IMR-90 (cell line): ENCODE measurements around the gene JCAD. TPM values are rescaled to one million over a fixed set of nuclear protein-coding genes. Genes with fewer than 3 reads are reported as not detected.

Experiments
- ATAC-seq: fragments of 200-7000 bp; cut with Tn5 transposase; 2 replicates; pipeline ENCODE4 v1.9.1; 2020; ENCODE audit warnings: low read depth, mild to moderate bottlenecking, moderate library complexity
- BruUV-seq: library from RNA; stranded (reverse); fragments of 400-500 nt; replicated peaks from 2 replicates; lab custom pipeline; 2021; lab: Mats Ljungman, UMichigan
- CTCF ChIA-PET: fragments of 300-600 bp; formaldehyde crosslinking; extraction: SDS; loops from one replicate; lab custom pipeline; 2021; ENCODE audit warnings: antibody characterized with exemption; lab: Yijun Ruan, JAX
- POLR2A ChIA-PET: fragments of 300-600 bp; sonication (Branson Sonifier 250); formaldehyde crosslinking; loops from one replicate; lab custom pipeline; 2022; ENCODE audit warnings: antibody characterized with exemption; ENCODE audit not compliant: unreplicated experiment; lab: Charles Lee
- DNase-seq: peaks from one replicate; pipeline ENCODE4 v3.0.0; 2013
- H2AFZ ChIP-seq: replicated peaks from 2 replicates; pipeline ENCODE3; 2013; ENCODE audit warnings: low read length, mild to moderate bottlenecking; ENCODE audit not compliant: poor library complexity
- H2AK5ac ChIP-seq: 2 replicates; pipeline ENCODE4 v1.6.1; 2013; ENCODE audit warnings: low read depth, low read length, inconsistent platforms
- H2AK9ac ChIP-seq: replicated peaks from 2 replicates; pipeline ENCODE3; 2013; ENCODE audit warnings: mild to moderate bottlenecking, low read depth, low read length, moderate library complexity; ENCODE audit not compliant: poor library complexity
- H2BK120ac ChIP-seq: 2 replicates; pipeline ENCODE4 v1.6.1; 2013; ENCODE audit warnings: low read depth, low read length, inconsistent platforms
- H2BK15ac ChIP-seq: 3 replicates; pipeline ENCODE4 v1.6.1; 2013; ENCODE audit warnings: low read depth, low read length, inconsistent platforms
- H2BK20ac ChIP-seq: 2 replicates; pipeline ENCODE4 v1.6.1; 2013; ENCODE audit warnings: low read depth, mild to moderate bottlenecking, inconsistent platforms, low read length, moderate library complexity
- H2BK5ac ChIP-seq: 2 replicates; pipeline ENCODE4 v1.6.1; 2013; ENCODE audit warnings: mild to moderate bottlenecking, low read depth, low read length, inconsistent platforms; ENCODE audit not compliant: poor library complexity, severe bottlenecking
- H3K14ac ChIP-seq: replicated peaks from 2 replicates; pipeline ENCODE4 v1.6.1; 2013; ENCODE audit warnings: low read depth, low read length, inconsistent platforms
- H3K18ac ChIP-seq: 2 replicates; pipeline ENCODE4 v1.6.1; 2013; ENCODE audit warnings: low read depth, low read length, control low read depth
- H3K23ac ChIP-seq: 2 replicates; pipeline ENCODE4 v1.6.1; 2013; ENCODE audit warnings: low read depth, low read length, inconsistent platforms
- H3K27ac ChIP-seq: 2 replicates; pipeline ENCODE4 v1.5.1; 2013; ENCODE audit warnings: mild to moderate bottlenecking, control low read depth, low read length; ENCODE audit not compliant: insufficient read depth
- H3K27me3 ChIP-seq: 2 replicates; pipeline ENCODE4 v1.6.1; 2013; ENCODE audit warnings: low read length; ENCODE audit not compliant: control insufficient read depth, insufficient read depth
- H3K36me3 ChIP-seq: 2 replicates; pipeline ENCODE4 v1.6.1; 2013; ENCODE audit warnings: low read length, mixed read lengths; ENCODE audit not compliant: control insufficient read depth, insufficient read depth
- H3K4ac ChIP-seq: 2 replicates; pipeline ENCODE4 v1.6.1; 2013; ENCODE audit warnings: low read depth, low read length, inconsistent platforms
- H3K4me1 ChIP-seq: 2 replicates; pipeline ENCODE4 v1.6.1; 2013; ENCODE audit warnings: low read length, mixed read lengths; ENCODE audit not compliant: control insufficient read depth, insufficient read depth
- H3K4me2 ChIP-seq: 2 replicates; pipeline ENCODE4 v1.6.1; 2013; ENCODE audit warnings: low read depth, mild to moderate bottlenecking, control low read depth, low read length, moderate library complexity
- H3K4me3 ChIP-seq: 2 replicates; pipeline ENCODE4 v1.5.1; 2013; ENCODE audit warnings: low read depth, mild to moderate bottlenecking, control low read depth, low read length, moderate library complexity; ENCODE audit not compliant: insufficient read depth
- H3K56ac ChIP-seq: 2 replicates; pipeline ENCODE4 v1.6.1; 2013; ENCODE audit warnings: low read length, inconsistent platforms; ENCODE audit not compliant: insufficient read depth; ENCODE audit errors: extremely low read depth
- H3K79me1 ChIP-seq, 2 experiments: 2 replicates each; pipeline ENCODE4 v1.6.1; 2013; ENCODE audit warnings: low read length in 2 of 2, inconsistent platforms in 1 of 2, low read depth in 1 of 2
- H3K9ac ChIP-seq: 2 replicates; pipeline ENCODE4 v1.6.1; 2013; ENCODE audit warnings: low read depth, low read length, control low read depth
- H3K9me1 ChIP-seq: 2 replicates; pipeline ENCODE4 v1.6.1; 2013; ENCODE audit warnings: low read length, inconsistent platforms; ENCODE audit not compliant: insufficient read depth
- H3K9me3 ChIP-seq: 2 replicates; pipeline ENCODE4 v1.6.1; 2013; ENCODE audit warnings: low read length; ENCODE audit not compliant: control insufficient read depth, insufficient read depth
- H4K20me1 ChIP-seq: 2 replicates; pipeline ENCODE4 v1.6.1; 2013; ENCODE audit warnings: low read length, inconsistent platforms; ENCODE audit not compliant: insufficient read depth
- H4K5ac ChIP-seq: 2 replicates; pipeline ENCODE4 v1.6.1; 2013; ENCODE audit warnings: mild to moderate bottlenecking, low read depth, low read length, control low read depth
- H4K8ac ChIP-seq, 2 experiments: 2 replicates each; pipeline ENCODE4 v1.6.1; 2013; ENCODE audit warnings: low read depth in 2 of 2, low read length in 2 of 2, control low read depth in 1 of 2, inconsistent platforms in 1 of 2
- H4K91ac ChIP-seq: 2 replicates; pipeline ENCODE4 v1.6.1; 2013; ENCODE audit warnings: low read depth, low read length, inconsistent platforms; ENCODE audit not compliant: insufficient read depth
- BHLHE40 ChIP-seq: fragments of 150-350 bp; IDR thresholded peaks from 2 replicates; pipeline ENCODE4 v1.6.1; 2016; ENCODE audit warnings: mild to moderate bottlenecking, low read depth, low read length
- CHD1 ChIP-seq: IDR thresholded peaks from 2 replicates; pipeline ENCODE4 v1.6.1; 2012; ENCODE audit warnings: low read depth, low read length, improper control_type of control experiment
- FOS ChIP-seq: fragments of 150-350 bp; IDR thresholded peaks from 2 replicates; pipeline ENCODE4 v1.6.1; 2016; ENCODE audit warnings: low read depth, low read length
- MAZ ChIP-seq: IDR thresholded peaks from 2 replicates; pipeline ENCODE4 v1.6.1; 2012; ENCODE audit warnings: low read depth, mild to moderate bottlenecking, low read length, improper control_type of control experiment, moderate library complexity, borderline replicate concordance
- MXI1 ChIP-seq: IDR thresholded peaks from 2 replicates; pipeline ENCODE4 v1.6.1; 2012; ENCODE audit warnings: low read depth, mild to moderate bottlenecking, low read length, moderate library complexity, borderline replicate concordance
- POLR2A ChIP-seq: IDR thresholded peaks from 2 replicates; pipeline ENCODE4 v1.6.1; 2012; ENCODE audit warnings: mild to moderate bottlenecking, low read depth, low read length
- RAD21 ChIP-seq: IDR thresholded peaks from 2 replicates; pipeline ENCODE4 v1.6.1; 2012; ENCODE audit warnings: low read length, improper control_type of control experiment
- RCOR1 ChIP-seq: IDR thresholded peaks from 2 replicates; pipeline ENCODE4 v1.6.1; 2012; ENCODE audit warnings: mild to moderate bottlenecking, low read length, improper control_type of control experiment; ENCODE audit not compliant: insufficient replicate concordance
- WGBS, 2 experiments: methylation state at CpG; one replicate each; pipeline versions ENCODE4 v1.1.5 to v1.1.7; 2013; ENCODE audit warnings: missing lambda C conversion rate in 2 of 2; ENCODE audit not compliant: insufficient read length in 1 of 2; ENCODE audit errors: extremely low coverage in 2 of 2; 5-methylcytosine and 5-hydroxymethylcytosine counted together
- dilution Hi-C: fragments of 300-500 bp; cut with HindIII; formaldehyde crosslinking; loops from one replicate; pipeline ENCODE4 v1.14.3; 2018; ENCODE audit warnings: low sequenced_read_pairs; ENCODE audit not compliant: unreplicated experiment
- in situ Hi-C: fragments of 300-500 bp; cut with MboI; formaldehyde crosslinking; loops from 3 replicates; pipeline ENCODE4 v1.14.3; 2019; ENCODE audit warnings: low sequenced_read_pairs, inconsistent platforms, mixed read lengths
- intact Hi-C: fragments of 100-400 bp; cut with micrococcal nuclease; formaldehyde crosslinking; loops from 2 replicates; pipeline ENCODE4 v1.10.0; 2022
- polyA plus RNA-seq, 3 experiments: library from polyadenylated mRNA; depleted of rRNA; stranded (reverse); fragments of >200 nt; gene quantifications; 2 replicates each; pipeline ENCODE4 v1.2.3, GENCODE V29; 2012; ENCODE audit warnings: low replicate concordance in 1 of 3
- total RNA-seq: library from RNA; depleted of rRNA; stranded (reverse); fragments of >200 nt; gene quantifications from 2 replicates; pipeline ENCODE4 v1.2.3, GENCODE V29; 2012
- TF ChIP-seq, protein P1 (sequence below): fragments of 150-350 bp; IDR thresholded peaks from 2 replicates; pipeline ENCODE4 v1.6.1; 2017; ENCODE audit warnings: mild to moderate bottlenecking, antibody characterized with exemption, low read length, low read depth
- TF ChIP-seq, protein P2 (sequence below): conservative IDR thresholded peaks from 2 replicates; pipeline ENCODE4 v1.5.1; 2012; ENCODE audit warnings: mild to moderate bottlenecking, low read depth, low read length, improper control_type of control experiment

Gene JCAD
- total and polyA plus RNA-seq, 2 of the 4 experiments (the other 2 are of a cell fraction) = 15.9 to 16.8 TPM

DNA sequence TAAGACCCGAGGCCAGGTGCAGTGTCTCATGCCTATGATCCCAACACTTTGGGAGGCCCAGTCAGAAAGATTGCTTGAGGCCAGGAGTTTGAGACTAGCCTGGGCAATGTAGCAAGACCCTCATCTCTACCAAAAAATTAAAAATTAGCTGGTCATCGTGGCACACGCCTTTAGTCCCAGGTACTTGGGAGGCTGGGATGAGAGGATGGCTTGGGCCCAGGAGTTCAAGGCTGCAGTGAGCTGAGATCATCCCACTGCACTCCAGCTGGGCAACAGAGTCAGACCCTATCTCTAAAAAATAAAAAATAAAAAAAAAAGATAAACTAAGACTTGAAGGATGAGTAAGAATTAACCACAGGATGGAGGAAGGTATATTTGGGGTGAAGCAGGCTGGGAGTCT lies 77.9 kb downstream of the JCAD start:
- no peaks in the 10 kb centered on the region for H4K20me1 ChIP-seq
- no peak overlapping the region for H3K4me3 ChIP-seq
- H3K18ac ChIP-seq = no peak overlapping the region; the same call in 1 of the 2 replicates
- peaks cover 2% of the 10 kb centered on the region; the same call in 1 of the 2 replicates for H3K4me1 ChIP-seq
- H4K5ac ChIP-seq = no peak overlapping the region
- H3K27me3 ChIP-seq = peaks cover 2% of the 10 kb centered on the region
- no peak overlapping the region for H3K27ac ChIP-seq
- H4K91ac ChIP-seq = no peak overlapping the region
- no peak overlapping the region for H3K56ac ChIP-seq
- dilution Hi-C loops (no loop called here), in situ Hi-C loops (no loop called here), intact Hi-C loops (no loop called here)
- POLR2A ChIA-PET = no interaction called here
- DNase-seq = no peak
- no peak overlapping the region for H3K9ac ChIP-seq
- no CpG with 5 or more reads among the region's 3 CpGs for WGBS, 2 experiments
- no peaks in the 10 kb centered on the region for H3K79me1 ChIP-seq
- no peak overlapping the region for H3K4me2 ChIP-seq
- CTCF ChIA-PET = no interaction called here
- no peak for TF ChIP-seq POLR2A
- no peak for TF ChIP-seq RCOR1
- TF ChIP-seq, protein P1, sequence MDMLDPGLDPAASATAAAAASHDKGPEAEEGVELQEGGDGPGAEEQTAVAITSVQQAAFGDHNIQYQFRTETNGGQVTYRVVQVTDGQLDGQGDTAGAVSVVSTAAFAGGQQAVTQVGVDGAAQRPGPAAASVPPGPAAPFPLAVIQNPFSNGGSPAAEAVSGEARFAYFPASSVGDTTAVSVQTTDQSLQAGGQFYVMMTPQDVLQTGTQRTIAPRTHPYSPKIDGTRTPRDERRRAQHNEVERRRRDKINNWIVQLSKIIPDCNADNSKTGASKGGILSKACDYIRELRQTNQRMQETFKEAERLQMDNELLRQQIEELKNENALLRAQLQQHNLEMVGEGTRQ = no peak
- no peak for TF ChIP-seq BHLHE40
- no peak for TF ChIP-seq MAZ
- no peak for TF ChIP-seq CHD1
- no peak for TF ChIP-seq MXI1
- TF ChIP-seq, protein P2, sequence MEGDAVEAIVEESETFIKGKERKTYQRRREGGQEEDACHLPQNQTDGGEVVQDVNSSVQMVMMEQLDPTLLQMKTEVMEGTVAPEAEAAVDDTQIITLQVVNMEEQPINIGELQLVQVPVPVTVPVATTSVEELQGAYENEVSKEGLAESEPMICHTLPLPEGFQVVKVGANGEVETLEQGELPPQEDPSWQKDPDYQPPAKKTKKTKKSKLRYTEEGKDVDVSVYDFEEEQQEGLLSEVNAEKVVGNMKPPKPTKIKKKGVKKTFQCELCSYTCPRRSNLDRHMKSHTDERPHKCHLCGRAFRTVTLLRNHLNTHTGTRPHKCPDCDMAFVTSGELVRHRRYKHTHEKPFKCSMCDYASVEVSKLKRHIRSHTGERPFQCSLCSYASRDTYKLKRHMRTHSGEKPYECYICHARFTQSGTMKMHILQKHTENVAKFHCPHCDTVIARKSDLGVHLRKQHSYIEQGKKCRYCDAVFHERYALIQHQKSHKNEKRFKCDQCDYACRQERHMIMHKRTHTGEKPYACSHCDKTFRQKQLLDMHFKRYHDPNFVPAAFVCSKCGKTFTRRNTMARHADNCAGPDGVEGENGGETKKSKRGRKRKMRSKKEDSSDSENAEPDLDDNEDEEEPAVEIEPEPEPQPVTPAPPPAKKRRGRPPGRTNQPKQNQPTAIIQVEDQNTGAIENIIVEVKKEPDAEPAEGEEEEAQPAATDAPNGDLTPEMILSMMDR = no peak
- no peak for TF ChIP-seq FOS
- no peak for TF ChIP-seq RAD21
- no peak overlapping the region for H3K4ac ChIP-seq
- H3K23ac ChIP-seq = no peak overlapping the region
- H2BK120ac ChIP-seq = no peak overlapping the region
- ATAC-seq = no peak
- peaks cover 13% of the 10 kb centered on the region for H3K9me3 ChIP-seq
- H2AFZ ChIP-seq = no peak overlapping the region
- H2AK9ac ChIP-seq = no peak overlapping the region
- no peak overlapping the region for H3K14ac ChIP-seq
- no peak overlapping the region for H2AK5ac ChIP-seq
- H3K9me1 ChIP-seq = no peaks in the 10 kb centered on the region
- BruUV-seq = no TSS peak
- no peak overlapping the region for H2BK20ac ChIP-seq
- no peak overlapping the region for H4K8ac ChIP-seq
- no peak overlapping the region for H2BK5ac ChIP-seq
- H2BK15ac ChIP-seq = no peak overlapping the region
- no peaks in the 10 kb centered on the region for H3K36me3 ChIP-seq
